Measurements from ENCODE around the gene PNMA1. TPM values are rescaled to one million over a fixed set of nuclear protein-coding genes. Genes with fewer than 3 reads are reported as not detected.

Gene PNMA1
- total RNA-seq, 1 donor, result 31.1 TPM

- peak overlapping the region; percentile 76 for H3K4me3 ChIP-seq (ENCODE audit: low read depth, low read length)
- TF ChIP-seq CTCF (IDR thresholded peaks at IDR 0.05; ENCODE audit: insufficient read depth, low read depth, low read length), result no peak
- DNase-seq (ENCODE audit: low read depth), result peak; percentile 99
Observed at GRCh38 chr14:73759714-73760597, 45.8 kb upstream of the PNMA1 start.

GRCh38 chr14:73759183-73759713, 45.1 kb upstream of the PNMA1 start:
- H3K4me3 ChIP-seq (ENCODE audit: low read depth, low read length), result peak overlapping the region; percentile 76
- peak; percentile 67 for DNase-seq (ENCODE audit: low read depth)
- TF ChIP-seq CTCF (IDR thresholded peaks at IDR 0.05; ENCODE audit: insufficient read depth, low read depth, low read length), result no peak

- TF ChIP-seq CTCF (IDR thresholded peaks at IDR 0.05; ENCODE audit: insufficient read depth, low read depth, low read length), result peak; percentile 71
- peak; percentile 77 for DNase-seq (ENCODE audit: low read depth)
- H3K4me3 ChIP-seq (ENCODE audit: low read depth, low read length), result peak overlapping the region; percentile 76
Observed at GRCh38 chr14:73758392-73759182, 44.4 kb upstream of the PNMA1 start.

GRCh38 chr14:73757876-73758391, 43.8 kb upstream of the PNMA1 start:
- peak overlapping the region; percentile 76 for H3K4me3 ChIP-seq (ENCODE audit: low read depth, low read length)
- no peak for TF ChIP-seq CTCF (IDR thresholded peaks at IDR 0.05; ENCODE audit: insufficient read depth, low read depth, low read length)
- no peak for DNase-seq (ENCODE audit: low read depth)

GRCh38 chr14:73757381-73757780, 43.2 kb upstream of the PNMA1 start:
- peak overlapping the region; percentile 76 for H3K4me3 ChIP-seq (ENCODE audit: low read depth, low read length)
- no peak for DNase-seq (ENCODE audit: low read depth)
- no peak for TF ChIP-seq CTCF (IDR thresholded peaks at IDR 0.05; ENCODE audit: insufficient read depth, low read depth, low read length)

- no peak for TF ChIP-seq CTCF (IDR thresholded peaks at IDR 0.05; ENCODE audit: insufficient read depth, low read depth, low read length)
- peak; percentile 49 for DNase-seq (ENCODE audit: low read depth)
- H3K4me3 ChIP-seq (ENCODE audit: low read depth, low read length), result no peak overlapping the region
Observed at GRCh38 chr14:73755434-73756014, 41.3 kb upstream of the PNMA1 start.
